B cell (primary cell): ENCODE measurements around the gene MCAM. TPM values are rescaled to one million over a fixed set of nuclear protein-coding genes. Genes with fewer than 3 reads are reported as not detected.

Experiments
- ATAC-seq: fragments of 200-7000 bp; cut with Tn5 transposase; one replicate; pipeline ENCODE4 v1.10.0; 2021; ENCODE audit warnings: low read depth, mild to moderate bottlenecking, moderate number of reproducible peaks, moderate library complexity
- CTCF ChIA-PET: fragments of 350-600 bp; sonication (Branson Sonifier 250); formaldehyde crosslinking; loops from one replicate; lab custom pipeline; 2021; ENCODE audit warnings: antibody characterized with exemption, inconsistent platforms; lab: Charles Lee
- POLR2A ChIA-PET: fragments of 350-600 bp; sonication (Branson Sonifier 250); formaldehyde crosslinking; loops from one replicate; lab custom pipeline; 2021; ENCODE audit warnings: antibody characterized with exemption; lab: Charles Lee
- DNase-seq: peaks from one replicate; pipeline ENCODE4 v3.0.0; 2013
- H2AFZ ChIP-seq: 2 replicates; pipeline ENCODE4 v1.6.1; 2012; ENCODE audit warnings: mild to moderate bottlenecking, low read depth, low read length; ENCODE audit not compliant: insufficient read depth, poor library complexity, severe bottlenecking
- H3K27ac ChIP-seq, 2 donors: 1 replicate in 1 of 2; 2 replicates in 1 of 2; pipeline ENCODE4 v1.5.1; 2012 to 2013; ENCODE audit warnings: low read length in 2 of 2, mild to moderate bottlenecking in 2 of 2, moderate library complexity in 1 of 2
- H3K27me3 ChIP-seq, 4 experiments: fragments of 200-600 bp in 1 of 4; sonication (generic) in 1 of 4; replicated peaks in 1 of 4; 1 replicate in 2 of 4; 2 replicates in 2 of 4; pipeline versions ENCODE4 v1.6.1 to v1.7.0; 2013 to 2016; ENCODE audit warnings: low read length in 3 of 4, mild to moderate bottlenecking in 2 of 4, mixed read lengths in 1 of 4, moderate library complexity in 1 of 4; ENCODE audit not compliant: insufficient read depth in 4 of 4, control insufficient read depth in 3 of 4; ENCODE audit errors: control extremely low read depth in 1 of 4
- H3K36me3 ChIP-seq, 2 experiments: replicated peaks in 1 of 2; 1 replicate in 1 of 2; 2 replicates in 1 of 2; pipeline versions ENCODE4 v1.6.1 to v1.7.1; 2013; ENCODE audit warnings: low read length in 1 of 2; ENCODE audit not compliant: insufficient read depth in 2 of 2, control insufficient read depth in 1 of 2; ENCODE audit errors: control extremely low read depth in 1 of 2, extremely low read depth in 1 of 2
- H3K4me1 ChIP-seq, 2 donors: fragments of 200-600 bp in 1 of 2; sonication (generic) in 1 of 2; 1 replicate in 1 of 2; 2 replicates in 1 of 2; pipeline versions ENCODE4 v1.5.1 to v1.6.1; 2013 to 2017; ENCODE audit warnings: low read length in 2 of 2; ENCODE audit not compliant: control insufficient read depth in 2 of 2, insufficient read depth in 2 of 2
- H3K4me2 ChIP-seq: replicated peaks from 2 replicates; pipeline ENCODE3; 2012; ENCODE audit warnings: mild to moderate bottlenecking, low read depth, low read length; ENCODE audit not compliant: poor library complexity, severe bottlenecking
- H3K4me3 ChIP-seq, 5 experiments: fragments of 200-600 bp in 1 of 5; sonication (generic) in 1 of 5; 1 replicate in 3 of 5; 2 replicates in 2 of 5; pipeline versions ENCODE4 v1.5.1 to v1.7.0; 2011 to 2016; ENCODE audit warnings: low read length in 4 of 5, mild to moderate bottlenecking in 4 of 5, low read depth in 2 of 5, control low read depth in 1 of 5, moderate library complexity in 1 of 5; ENCODE audit not compliant: insufficient read depth in 1 of 5; ENCODE audit errors: control extremely low read depth in 1 of 5, extremely low read depth in 1 of 5
- H3K79me2 ChIP-seq: fragments of 200-600 bp; sonication (generic); one replicate; pipeline ENCODE4 v1.6.0; 2016; ENCODE audit warnings: low read length; ENCODE audit not compliant: control insufficient read depth, insufficient read depth
- H3K9ac ChIP-seq: fragments of 200-600 bp; sonication (generic); 2 replicates; pipeline ENCODE4 v1.6.1; 2017; ENCODE audit warnings: mild to moderate bottlenecking, low read length, moderate library complexity
- H3K9me3 ChIP-seq, 3 donors: one replicate each; pipeline versions ENCODE4 v1.6.1 to v1.7.1; 2013; ENCODE audit warnings: low read length in 2 of 3; ENCODE audit not compliant: control insufficient read depth in 2 of 3, insufficient read depth in 1 of 3; ENCODE audit errors: control extremely low read depth in 1 of 3
- H4K20me1 ChIP-seq: 2 replicates; pipeline ENCODE4 v1.6.0; 2012; ENCODE audit warnings: mild to moderate bottlenecking, low read length; ENCODE audit not compliant: insufficient read depth, control insufficient read depth, poor library complexity, severe bottlenecking
- H3K27ac Mint-ChIP-seq: one replicate; pipeline ENCODE4 v1.8.0; 2021; ENCODE audit warnings: mixed read lengths
- H3K27me3 Mint-ChIP-seq: one replicate; pipeline ENCODE4 v1.8.0; 2021; ENCODE audit warnings: mixed read lengths
- H3K4me1 Mint-ChIP-seq: one replicate; pipeline ENCODE4 v1.8.0; 2021; ENCODE audit warnings: mixed read lengths
- H3K4me3 Mint-ChIP-seq: one replicate; pipeline ENCODE4 v1.8.0; 2021; ENCODE audit warnings: mixed read lengths
- H3K9me3 Mint-ChIP-seq: one replicate; pipeline ENCODE4 v1.8.0; 2022; ENCODE audit warnings: mixed read lengths; ENCODE audit not compliant: insufficient read depth
- CTCF ChIP-seq: fragments of 200-600 bp; IDR thresholded peaks from one replicate; pipeline ENCODE4 v1.8.0; 2022; ENCODE audit warnings: antibody characterized with exemption, mild to moderate bottlenecking
- EZH2 ChIP-seq: IDR thresholded peaks from 2 replicates; pipeline ENCODE4 v1.6.1; 2012; ENCODE audit warnings: borderline replicate concordance, low read depth, mild to moderate bottlenecking, moderate library complexity, low read length; ENCODE audit not compliant: insufficient read depth, poor library complexity, severe bottlenecking
- WGBS: methylation state at CpG from one replicate; pipeline ENCODE4 v1.1.5; 2013; ENCODE audit warnings: missing lambda C conversion rate; ENCODE audit not compliant: insufficient coverage; 5-methylcytosine and 5-hydroxymethylcytosine counted together
- intact Hi-C: fragments of 100-400 bp; cut with micrococcal nuclease; formaldehyde crosslinking; loops from one replicate; pipeline ENCODE4 v1.10.0; 2022
- polyA plus RNA-seq: library from polyadenylated mRNA; depleted of rRNA; stranded (reverse); fragments of >200 nt; gene quantifications from 2 replicates; pipeline ENCODE4 v1.2.3, GENCODE V29; 2012
- total RNA-seq, 2 donors: library from RNA; stranded (reverse); fragments of 120-200 nt in 1 of 2; gene quantifications; 1 replicate in 1 of 2; 2 replicates in 1 of 2; pipeline versions ENCODE4 v1.2.3 to v1.2.4, GENCODE V29; 2013 to 2022

The MCAM gene
- total and polyA plus RNA-seq, 2 donors (not counting 1 experiment from before 2014, with no cell fraction given), result 0.42 to 1.1 TPM

GRCh38 chr11:119339589-119340334 lies 22.8 kb upstream of the MCAM start:
- 14% methylated on average over 86 of the region's 86 CpGs for WGBS

More at GRCh38 chr11:119339589-119340334, 22.8 kb upstream of the MCAM start:
- peak; percentile 66 for TF ChIP-seq CTCF
- TF ChIP-seq EZH2, result peak; percentile 50
- Histone ChIP-seq H3K9me3 (peaks cover 0 to 3% (median 0%) of the 10 kb centered on the region in 3 donors), H3K27me3 (peaks cover 0 to 55% (median 30%) of the 10 kb centered on the region in 4 experiments), H3K79me2 (peaks cover 5% of the 10 kb centered on the region), H3K4me3 (peak overlapping the region in 2 of 5 experiments; percentile 9 to 20), H2AFZ (peak overlapping the region; percentile 45), H3K4me1 (peaks cover 37 to 38% of the 10 kb centered on the region in 2 donors), H3K9ac (peak overlapping the region; percentile 32), H3K27ac (no peak overlapping the region), H4K20me1 (peaks cover 7% of the 10 kb centered on the region), H3K36me3 (peaks cover 0 to 2% of the 10 kb centered on the region in 2 experiments), H3K4me2 (peak overlapping the region; percentile 76)
- Mint-ChIP-seq H3K4me1 (peaks cover 33% of the 10 kb centered on the region), H3K27me3 (peaks cover 40% of the 10 kb centered on the region), H3K27ac (no peak overlapping the region), H3K4me3 (peak overlapping the region; percentile 76), H3K9me3 (no peaks in the 10 kb centered on the region)
- ChIA-PET CTCF (interaction anchor here (0.6 to 4.0 kb wide), 5 partner anchors 13 to 173 kb away, joined by 3 to 45 read pairs (median 6); partner anchors contain the start of gene USP2), POLR2A (interaction anchor here (0.5 kb wide), 1 partner anchor 556 kb away, joined by 4 read pairs; no protein-coding TSS in a partner anchor)
- intact Hi-C loops, result no loop called here
- ATAC-seq, result no peak
- DNase-seq, result peak; percentile 53
